Measurements from ENCODE around the gene CYTH4. TPM values are rescaled to one million over a fixed set of nuclear protein-coding genes. Genes with fewer than 3 reads are reported as not detected.

CYTH4 gene
- total RNA-seq, 2 experiments from 2014 or later: 30.5 to 34.0 TPM

DNA sequence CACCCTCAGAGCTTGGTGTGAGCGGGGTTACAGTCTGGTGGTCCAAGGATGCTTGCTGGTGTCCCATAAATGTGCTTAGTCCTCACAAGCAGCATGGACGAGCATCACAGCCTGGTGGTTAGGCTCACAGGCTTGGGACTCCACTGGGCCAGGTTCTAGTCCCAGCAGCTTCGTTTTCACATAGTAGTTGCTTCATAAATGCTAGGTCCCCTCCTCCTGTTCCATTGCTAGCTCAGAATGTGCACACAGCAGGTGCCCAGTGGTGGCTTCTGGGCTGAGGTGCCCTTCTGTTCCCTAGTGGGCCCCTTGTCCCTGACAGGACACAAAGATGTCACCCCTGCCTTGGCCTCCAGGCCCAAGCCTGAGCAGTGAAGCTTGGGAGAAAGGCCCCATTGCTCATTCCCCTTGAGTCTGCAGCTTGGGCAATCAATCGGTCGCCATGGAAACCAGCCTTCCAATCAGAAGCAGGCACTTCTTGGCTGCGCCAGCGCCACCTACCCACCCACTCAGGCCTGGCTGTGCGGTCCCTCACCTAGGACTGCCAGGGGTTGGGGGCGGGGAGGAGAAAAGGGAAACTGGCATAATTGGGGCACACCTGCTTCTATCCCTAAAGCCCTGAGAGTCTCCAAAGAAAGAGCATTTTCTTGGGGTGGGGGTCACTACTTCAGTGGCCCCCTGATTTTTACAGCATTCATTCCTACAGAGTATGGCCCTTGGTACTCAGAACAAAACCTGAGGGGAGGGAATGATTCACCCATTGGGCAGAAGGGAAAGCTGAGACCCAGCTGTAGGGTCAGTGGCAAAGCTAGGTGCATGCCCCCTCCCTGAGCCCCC is 48.1 kb downstream of the CYTH4 start:
- Mint-ChIP-seq H3K4me3 (no peak overlapping the region), H3K9me3 (no peaks in the 10 kb centered on the region), H3K27me3 (ENCODE audit: low read depth) (peaks cover 50% of the 10 kb centered on the region), H3K27ac (no peak overlapping the region), H3K36me3 (ENCODE audit: low read depth) (no peaks in the 10 kb centered on the region), H3K4me1 (ENCODE audit: low read depth) (peaks cover 12% of the 10 kb centered on the region)
- CTCF ChIA-PET: interaction anchor here (0.8 to 1.5 kb wide), 5 partner anchors 14 to 127 kb away, joined by 3 to 4 read pairs (median 3); no protein-coding TSS in a partner anchor
- DNase-seq: peak; percentile 65
- intact Hi-C loops (cut with micrococcal nuclease): loop anchor here (5.0 kb wide), 1 partner anchor 127 kb away; no protein-coding TSS in a partner anchor

- CTCF ChIA-PET: interaction anchor here (1.3 to 1.5 kb wide), 4 partner anchors 15 to 142 kb away, joined by 3 to 4 read pairs (median 4); no protein-coding TSS in a partner anchor
- intact Hi-C loops (cut with micrococcal nuclease): loop anchor here (5.0 kb wide), 1 partner anchor 126 kb away; no protein-coding TSS in a partner anchor
- H3K27me3 Mint-ChIP-seq (ENCODE audit: low read depth): peaks cover 54% of the 10 kb centered on the region
Observed at GRCh38 chr22:37331034-37331428, 48.7 kb downstream of the CYTH4 start.

GRCh38 chr22:37331856-37332536 is 49.7 kb downstream of the CYTH4 start:
- no peaks in the 10 kb centered on the region for H3K36me3 Mint-ChIP-seq (ENCODE audit: low read depth)
- peaks cover 50% of the 10 kb centered on the region for H3K27me3 Mint-ChIP-seq (ENCODE audit: low read depth)
- H3K4me3 Mint-ChIP-seq: no peak overlapping the region
- no peaks in the 10 kb centered on the region for H3K9me3 Mint-ChIP-seq
- DNase-seq: no peak
- H3K27ac Mint-ChIP-seq: no peak overlapping the region
- peaks cover 13% of the 10 kb centered on the region for H3K4me1 Mint-ChIP-seq (ENCODE audit: low read depth)
- intact Hi-C loops (cut with micrococcal nuclease): loop anchor here (5.0 kb wide), 1 partner anchor 125 kb away; no protein-coding TSS in a partner anchor
- CTCF ChIA-PET: interaction anchor here (1.2 to 1.9 kb wide), 4 partner anchors 14 to 141 kb away, joined by 3 to 6 read pairs (median 4); no protein-coding TSS in a partner anchor

More at GRCh38 chr22:37331034-37331428, 48.7 kb downstream of the CYTH4 start:
- no peak for DNase-seq
- no peaks in the 10 kb centered on the region for H3K36me3 Mint-ChIP-seq (ENCODE audit: low read depth)
- H3K9me3 Mint-ChIP-seq: no peaks in the 10 kb centered on the region
- H3K4me3 Mint-ChIP-seq: no peak overlapping the region
- no peak overlapping the region for H3K27ac Mint-ChIP-seq
- peaks cover 13% of the 10 kb centered on the region for H3K4me1 Mint-ChIP-seq (ENCODE audit: low read depth)

- intact Hi-C loops (cut with micrococcal nuclease): loop anchor here (5.0 kb wide), 1 partner anchor 123 kb away; no protein-coding TSS in a partner anchor
- Mint-ChIP-seq H3K36me3 (ENCODE audit: low read depth) (no peaks in the 10 kb centered on the region), H3K27me3 (ENCODE audit: low read depth) (peaks cover 41% of the 10 kb centered on the region), H3K9me3 (no peaks in the 10 kb centered on the region), H3K4me3 (no peak overlapping the region), H3K4me1 (ENCODE audit: low read depth) (peaks cover 13% of the 10 kb centered on the region), H3K27ac (no peak overlapping the region)
- CTCF ChIA-PET: interaction anchor here (0.7 to 1.1 kb wide), 4 partner anchors 17 to 233 kb away, joined by 3 to 4 read pairs (median 3); no protein-coding TSS in a partner anchor
- DNase-seq: no peak
Observed at GRCh38 chr22:37333724-37334460, 51.6 kb downstream of the CYTH4 start.

- peaks cover 13% of the 10 kb centered on the region for H3K4me1 Mint-ChIP-seq (ENCODE audit: low read depth)
- no peak overlapping the region for H3K4me3 Mint-ChIP-seq
- intact Hi-C loops (cut with micrococcal nuclease): loop anchor here (5.0 kb wide), 1 partner anchor 123 kb away; no protein-coding TSS in a partner anchor
Observed at GRCh38 chr22:37334461-37334858, 52.2 kb downstream of the CYTH4 start.

GRCh38 chr22:37334859-37335805 is 52.8 kb downstream of the CYTH4 start:
- H3K27me3 Mint-ChIP-seq (ENCODE audit: low read depth): peaks cover 35% of the 10 kb centered on the region
- peaks cover 13% of the 10 kb centered on the region for H3K4me1 Mint-ChIP-seq (ENCODE audit: low read depth)
- H3K36me3 Mint-ChIP-seq (ENCODE audit: low read depth): no peaks in the 10 kb centered on the region
- intact Hi-C loops (cut with micrococcal nuclease): loop anchor here (5.0 kb wide), 1 partner anchor 122 kb away; no protein-coding TSS in a partner anchor
- no peak overlapping the region for H3K27ac Mint-ChIP-seq
- CTCF ChIA-PET: interaction anchor here (0.9 to 1.4 kb wide), 3 partner anchors 18 to 123 kb away, joined by 3 to 4 read pairs (median 3); no protein-coding TSS in a partner anchor
- no peak for DNase-seq
- H3K9me3 Mint-ChIP-seq: no peaks in the 10 kb centered on the region
- no peak overlapping the region for H3K4me3 Mint-ChIP-seq

More at GRCh38 chr22:37334461-37334858, 52.2 kb downstream of the CYTH4 start:
- CTCF ChIA-PET: interaction anchor here (0.7 to 1.4 kb wide), 5 partner anchors 17 to 232 kb away, joined by 3 to 4 read pairs (median 3); no protein-coding TSS in a partner anchor
- Mint-ChIP-seq H3K36me3 (ENCODE audit: low read depth) (no peaks in the 10 kb centered on the region), H3K27me3 (ENCODE audit: low read depth) (peaks cover 38% of the 10 kb centered on the region), H3K27ac (no peak overlapping the region), H3K9me3 (no peaks in the 10 kb centered on the region)
- no peak for DNase-seq

DNA sequence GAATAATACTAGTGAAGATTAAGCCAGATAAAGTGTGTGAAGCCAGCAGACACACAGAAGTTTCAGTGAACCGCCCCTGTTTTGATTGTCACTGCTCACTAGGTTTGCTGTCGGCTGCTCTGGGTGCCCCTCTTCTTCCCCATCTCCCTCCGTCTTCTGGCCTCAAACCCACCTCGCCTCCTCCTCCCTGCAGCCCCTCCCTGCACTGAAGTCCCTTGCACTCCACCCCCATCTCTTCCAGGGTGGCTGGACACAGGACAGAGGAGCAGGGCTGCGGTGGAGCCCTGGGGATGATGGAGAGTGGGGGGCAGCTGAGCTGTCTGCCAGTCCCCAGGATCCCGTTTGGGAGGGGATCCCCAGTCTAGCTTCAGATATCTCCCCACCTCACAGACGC is 53.5 kb downstream of the CYTH4 start:
- H3K4me1 Mint-ChIP-seq (ENCODE audit: low read depth): peaks cover 13% of the 10 kb centered on the region
- CTCF ChIA-PET: interaction anchor here (1.4 kb wide), 1 partner anchor 122 kb away, joined by 3 read pairs; no protein-coding TSS in a partner anchor

GRCh38 chr22:37336579-37336978 is 54.3 kb downstream of the CYTH4 start:
- CTCF ChIA-PET: interaction anchor here (1.3 kb wide), 1 partner anchor 19 kb away, joined by 4 read pairs; no protein-coding TSS in a partner anchor
- no peak for DNase-seq
- H3K27ac Mint-ChIP-seq: no peak overlapping the region
- H3K4me3 Mint-ChIP-seq: no peak overlapping the region
- intact Hi-C loops (cut with micrococcal nuclease): no loop called here
- no peaks in the 10 kb centered on the region for H3K9me3 Mint-ChIP-seq
- peaks cover 13% of the 10 kb centered on the region for H3K4me1 Mint-ChIP-seq (ENCODE audit: low read depth)
- H3K27me3 Mint-ChIP-seq (ENCODE audit: low read depth): peaks cover 31% of the 10 kb centered on the region
- no peaks in the 10 kb centered on the region for H3K36me3 Mint-ChIP-seq (ENCODE audit: low read depth)

More for the DNA sequence above, 53.5 kb downstream of the CYTH4 start:
- no peaks in the 10 kb centered on the region for H3K36me3 Mint-ChIP-seq (ENCODE audit: low read depth)
- intact Hi-C loops (cut with micrococcal nuclease): no loop called here
- H3K27me3 Mint-ChIP-seq (ENCODE audit: low read depth): peaks cover 32% of the 10 kb centered on the region
- no peak for DNase-seq
- no peak overlapping the region for H3K4me3 Mint-ChIP-seq
- H3K27ac Mint-ChIP-seq: no peak overlapping the region
- no peaks in the 10 kb centered on the region for H3K9me3 Mint-ChIP-seq

DNA sequence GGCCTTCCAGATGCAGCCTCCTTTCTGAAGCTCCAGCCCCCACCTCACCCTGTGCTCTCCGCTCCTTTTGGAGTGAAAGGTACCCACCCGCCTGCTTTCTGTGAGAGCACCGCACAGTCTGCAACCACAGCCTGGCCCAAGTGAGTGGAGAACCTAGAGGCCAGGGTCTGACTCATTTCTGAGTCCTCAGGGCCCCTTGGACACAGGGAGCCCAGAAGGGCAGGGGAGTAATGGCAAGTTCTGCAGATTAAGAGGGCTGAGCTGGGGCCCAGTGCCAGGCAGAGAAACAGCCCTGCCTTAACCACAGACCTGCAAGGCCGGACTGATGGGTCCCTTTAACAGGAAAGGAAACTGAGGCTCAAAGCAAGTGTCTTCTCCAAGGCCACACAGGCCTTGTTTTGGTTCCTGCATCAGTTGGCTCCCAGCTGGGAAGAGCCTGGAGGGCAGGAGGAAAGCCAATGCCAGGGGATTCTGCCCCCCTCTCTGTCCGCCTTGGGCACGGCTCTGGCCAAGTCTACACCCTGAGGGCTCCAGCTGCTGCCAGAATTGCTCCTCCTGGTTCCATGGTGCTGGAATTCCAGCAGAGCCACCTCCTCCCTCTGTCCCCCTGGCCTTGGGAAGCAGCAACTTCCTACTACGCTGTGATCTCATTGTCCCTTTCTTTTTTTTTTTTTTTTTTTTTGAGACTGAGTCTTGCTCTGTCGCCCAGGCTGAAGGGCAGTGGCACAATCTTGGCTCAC is 55.1 kb downstream of the CYTH4 start:
- Mint-ChIP-seq H3K36me3 (ENCODE audit: low read depth) (no peaks in the 10 kb centered on the region), H3K27ac (no peak overlapping the region), H3K4me1 (ENCODE audit: low read depth) (peaks cover 18% of the 10 kb centered on the region), H3K9me3 (no peaks in the 10 kb centered on the region), H3K27me3 (ENCODE audit: low read depth) (peaks cover 26% of the 10 kb centered on the region), H3K4me3 (no peak overlapping the region)
- CTCF ChIA-PET: interaction anchor here (1.3 kb wide), 1 partner anchor 20 kb away, joined by 4 read pairs; no protein-coding TSS in a partner anchor
- no peak for DNase-seq
- intact Hi-C loops (cut with micrococcal nuclease): no loop called here

GRCh38 chr22:37338539-37339246 is 56.4 kb downstream of the CYTH4 start:
- CTCF ChIA-PET: no interaction called here
- no peak overlapping the region for H3K27ac Mint-ChIP-seq

More at GRCh38 chr22:37338539-37339246, 56.4 kb downstream of the CYTH4 start:
- Mint-ChIP-seq H3K4me3 (no peak overlapping the region), H3K27me3 (ENCODE audit: low read depth) (peaks cover 17% of the 10 kb centered on the region), H3K4me1 (ENCODE audit: low read depth) (peaks cover 24% of the 10 kb centered on the region), H3K36me3 (ENCODE audit: low read depth) (no peaks in the 10 kb centered on the region), H3K9me3 (no peaks in the 10 kb centered on the region)
- intact Hi-C loops (cut with micrococcal nuclease): no loop called here
- DNase-seq: no peak

Measured in activated naive CD4-positive, alpha-beta T cell treated with anti-CD3 and anti-CD28 coated beads for 36 hours (primary cell).